SU-DHL-6 (cell line): ENCODE measurements around the gene FXYD7.

Source experiments
- EZH2phosphoT487 ChIP-seq: fragments of 200-600 bp; sonication (generic), shearing (Covaris generic); conservative IDR thresholded peaks from 2 replicates; pipeline ENCODE4 v1.6.1; 2018; ENCODE audit warnings: mild to moderate bottlenecking, antibody characterized with exemption, low read length, moderate library complexity, mixed read lengths
- TF ChIP-seq, protein P1 (sequence below): fragments of 200-600 bp; sonication (generic); IDR thresholded peaks from one replicate; pipeline ENCODE4 v1.5.1; 2017; ENCODE audit warnings: antibody characterized with exemption, mild to moderate bottlenecking, low read length, moderate library complexity; ENCODE audit not compliant: insufficient read depth, poor library complexity, severe bottlenecking

DNA sequence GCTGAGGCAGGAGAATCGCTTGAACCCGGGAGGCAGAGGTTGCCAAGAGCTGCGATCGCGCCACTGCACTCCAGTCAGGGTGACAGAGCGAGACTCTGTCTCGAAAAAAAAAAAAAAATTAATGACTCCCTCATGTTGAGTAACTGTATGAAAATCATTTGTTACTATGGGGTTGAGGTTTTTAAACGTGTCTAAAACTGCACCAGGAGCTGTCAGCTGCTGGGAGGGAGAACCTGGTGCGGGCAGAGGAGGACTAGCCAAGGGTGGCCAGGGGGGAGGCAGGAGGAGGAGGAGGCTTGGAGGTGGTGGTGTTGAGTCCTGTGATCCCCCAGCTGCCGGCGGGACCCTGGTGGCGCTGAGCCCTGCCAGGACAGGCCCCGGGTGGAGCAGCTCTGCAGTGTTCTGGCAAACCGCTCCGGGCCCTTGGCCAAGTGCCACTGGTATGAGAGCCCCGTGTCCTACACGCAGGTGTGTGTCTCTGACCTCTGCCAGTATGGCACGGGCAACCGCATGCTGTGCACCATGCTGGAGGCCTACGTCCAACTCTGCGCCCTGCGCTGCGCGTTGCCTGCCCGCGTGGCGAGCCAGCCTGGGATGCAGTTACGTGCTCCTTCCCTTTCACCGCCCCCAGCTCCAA, 44.5 kb upstream of the FXYD7 start:
- TF ChIP-seq, protein P1, sequence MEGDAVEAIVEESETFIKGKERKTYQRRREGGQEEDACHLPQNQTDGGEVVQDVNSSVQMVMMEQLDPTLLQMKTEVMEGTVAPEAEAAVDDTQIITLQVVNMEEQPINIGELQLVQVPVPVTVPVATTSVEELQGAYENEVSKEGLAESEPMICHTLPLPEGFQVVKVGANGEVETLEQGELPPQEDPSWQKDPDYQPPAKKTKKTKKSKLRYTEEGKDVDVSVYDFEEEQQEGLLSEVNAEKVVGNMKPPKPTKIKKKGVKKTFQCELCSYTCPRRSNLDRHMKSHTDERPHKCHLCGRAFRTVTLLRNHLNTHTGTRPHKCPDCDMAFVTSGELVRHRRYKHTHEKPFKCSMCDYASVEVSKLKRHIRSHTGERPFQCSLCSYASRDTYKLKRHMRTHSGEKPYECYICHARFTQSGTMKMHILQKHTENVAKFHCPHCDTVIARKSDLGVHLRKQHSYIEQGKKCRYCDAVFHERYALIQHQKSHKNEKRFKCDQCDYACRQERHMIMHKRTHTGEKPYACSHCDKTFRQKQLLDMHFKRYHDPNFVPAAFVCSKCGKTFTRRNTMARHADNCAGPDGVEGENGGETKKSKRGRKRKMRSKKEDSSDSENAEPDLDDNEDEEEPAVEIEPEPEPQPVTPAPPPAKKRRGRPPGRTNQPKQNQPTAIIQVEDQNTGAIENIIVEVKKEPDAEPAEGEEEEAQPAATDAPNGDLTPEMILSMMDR, result no peak
- no peak for TF ChIP-seq EZH2phosphoT487
